C4-2B (cell line): ENCODE data around the gene SLC10A7.

Experiments used
- CTCF ChIP-seq: fragments of 450-650 bp; conservative IDR thresholded peaks from 2 replicates; pipeline ENCODE4 v1.5.1; 2017; ENCODE audit warnings: mild to moderate bottlenecking
- ZFX ChIP-seq: fragments of 450-650 bp; IDR thresholded peaks from 2 replicates; pipeline ENCODE4 v1.6.1; 2017

GRCh38 chr4:146317783-146318182, 204.0 kb downstream of the SLC10A7 start:
- TF ChIP-seq CTCF (no peak), ZFX (no peak)
